SK-N-SH (cell line): ENCODE measurements around the gene CRIM1. TPM values are rescaled to one million over a fixed set of nuclear protein-coding genes. Genes with fewer than 3 reads are reported as not detected.

Source experiments
- CTCF ChIA-PET: fragments of 300-600, 350-600 bp; formaldehyde crosslinking; extraction: SDS; loops from one replicate; lab custom pipeline; 2021; lab: Yijun Ruan, JAX
- POLR2A ChIA-PET: fragments of 350-600 bp; sonication (Branson Sonifier 250); formaldehyde crosslinking; extraction: SDS; loops from one replicate; lab custom pipeline; 2020; ENCODE audit warnings: antibody characterized with exemption, inconsistent platforms; lab: Yijun Ruan, JAX
- DNase-seq: peaks from one replicate; pipeline ENCODE4 v3.0.0; 2012
- H2AFZ ChIP-seq: fragments of 200-600 bp; sonication (generic); 2 replicates; pipeline ENCODE4 v1.8.1; 2016; ENCODE audit warnings: antibody characterized with exemption, mild to moderate bottlenecking, low read depth
- H3F3A ChIP-seq: fragments of 200-600 bp; sonication (generic); replicated peaks from 2 replicates; pipeline ENCODE3; 2016; ENCODE audit warnings: antibody characterized with exemption, mild to moderate bottlenecking; ENCODE audit not compliant: insufficient read depth
- H3K27ac ChIP-seq, 2 experiments: fragments of 200-500 bp in 1 of 2; fragments of 200-600 bp in 1 of 2; sonication (Bioruptor generic) in 1 of 2; sonication (generic), shearing (Covaris generic) in 1 of 2; 2 replicates each; pipeline versions ENCODE4 v1.5.1 to v1.6.1; 2014 to 2016; ENCODE audit warnings: low read depth in 2 of 2, inconsistent platforms in 1 of 2, low read length in 1 of 2, mild to moderate bottlenecking in 1 of 2, mixed read lengths in 1 of 2
- H3K27me3 ChIP-seq: fragments of 200-600 bp; sonication (generic), shearing (Covaris generic); 2 replicates; pipeline ENCODE4 v1.6.1; 2016; ENCODE audit warnings: mixed run types; ENCODE audit not compliant: insufficient read depth
- H3K36me3 ChIP-seq, 2 experiments: fragments of 200-500 bp in 1 of 2; fragments of 200-600 bp in 1 of 2; sonication (Bioruptor generic) in 1 of 2; sonication (generic) in 1 of 2; replicated peaks in 1 of 2; 2 replicates each; pipeline versions ENCODE3 to v1.5.1; 2014 to 2016; ENCODE audit warnings: low read length in 1 of 2, mild to moderate bottlenecking in 1 of 2; ENCODE audit not compliant: insufficient read depth in 2 of 2, control insufficient read depth in 1 of 2
- H3K4me1 ChIP-seq, 2 experiments: fragments of 200-500 bp in 1 of 2; fragments of 200-600 bp in 1 of 2; sonication (Bioruptor generic) in 1 of 2; sonication (generic), shearing (Covaris generic) in 1 of 2; 2 replicates each; pipeline versions ENCODE4 v1.5.1 to v1.6.1; 2014 to 2016; ENCODE audit warnings: low read depth in 1 of 2, low read length in 1 of 2, mixed run types in 1 of 2; ENCODE audit not compliant: insufficient read depth in 2 of 2, control insufficient read depth in 1 of 2
- H3K4me2 ChIP-seq: fragments of 200-600 bp; sonication (generic), shearing (Covaris generic); 2 replicates; pipeline ENCODE4 v1.6.1; 2017; ENCODE audit warnings: mixed run types
- H3K4me3 ChIP-seq, 2 experiments: fragments of 200-500 bp in 1 of 2; fragments of 200-600 bp in 1 of 2; sonication (Bioruptor generic) in 1 of 2; sonication (generic), shearing (Covaris generic) in 1 of 2; 2 replicates each; pipeline versions ENCODE4 v1.5.1 to v1.8.1; 2014 to 2016; ENCODE audit warnings: low read depth in 2 of 2, inconsistent platforms in 1 of 2, low read length in 1 of 2, mild to moderate bottlenecking in 1 of 2, mixed read lengths in 1 of 2, moderate library complexity in 1 of 2
- H3K79me2 ChIP-seq: fragments of 200-600 bp; sonication (generic); 2 replicates; pipeline ENCODE4 v1.8.1; 2017; ENCODE audit warnings: mild to moderate bottlenecking; ENCODE audit not compliant: insufficient read depth
- H3K9ac ChIP-seq: fragments of 200-600 bp; sonication (generic); 2 replicates; pipeline ENCODE4 v1.6.1; 2017; ENCODE audit warnings: mixed run types
- H3K9me2 ChIP-seq: fragments of 200-600 bp; sonication (generic); 2 replicates; pipeline ENCODE4 v1.6.1; 2017; ENCODE audit warnings: mixed run types
- H3K9me3 ChIP-seq: fragments of 200-600 bp; sonication (generic); 2 replicates; pipeline ENCODE4 v1.6.1; 2017; ENCODE audit warnings: mixed run types, mild to moderate bottlenecking, moderate library complexity
- H4K20me1 ChIP-seq: fragments of 200-600 bp; sonication (generic); 2 replicates; pipeline ENCODE4 v1.6.1; 2017; ENCODE audit warnings: mild to moderate bottlenecking, mixed run types; ENCODE audit not compliant: insufficient read depth
- CTCF ChIP-seq: fragments of 200-600 bp; sonication (generic); IDR thresholded peaks from 2 replicates; pipeline ENCODE4 v1.6.1; 2017; ENCODE audit warnings: antibody characterized with exemption, mild to moderate bottlenecking, moderate library complexity
- EP300 ChIP-seq, 2 experiments: IDR thresholded peaks; 2 replicates each; pipeline versions ENCODE4 v1.4.0 to v1.6.1; 2012; ENCODE audit warnings: borderline replicate concordance in 1 of 2, low read depth in 1 of 2, low read length in 1 of 2
- EZH2phosphoT487 ChIP-seq: fragments of 200-600 bp; sonication (generic); IDR thresholded peaks from 2 replicates; pipeline ENCODE4 v1.6.1; 2017; ENCODE audit warnings: low read depth, mixed run types, mild to moderate bottlenecking, antibody characterized with exemption, moderate library complexity, borderline replicate concordance
- MAX ChIP-seq: IDR thresholded peaks from 2 replicates; pipeline ENCODE4 v1.4.0; 2012; ENCODE audit warnings: low read depth
- MXI1 ChIP-seq: IDR thresholded peaks from 2 replicates; pipeline ENCODE4 v1.6.1; 2012; ENCODE audit warnings: mild to moderate bottlenecking, low read depth, low read length, improper control_type of control experiment
- POLR2AphosphoS5 ChIP-seq: IDR thresholded peaks from 2 replicates; pipeline ENCODE4 v1.6.1; 2012; ENCODE audit warnings: low read depth, low read length
- RCOR1 ChIP-seq: fragments of 150-350 bp; IDR thresholded peaks from 2 replicates; pipeline ENCODE4 v1.6.1; 2017; ENCODE audit warnings: antibody characterized with exemption, low read length
- RFX5 ChIP-seq: IDR thresholded peaks from 2 replicates; pipeline ENCODE4 v1.6.1; 2012; ENCODE audit warnings: mild to moderate bottlenecking, improper control_type of control experiment, low read length
- RXRA ChIP-seq: IDR thresholded peaks from 2 replicates; pipeline ENCODE4 v1.4.0; 2012; ENCODE audit warnings: low read depth, mild to moderate bottlenecking, borderline replicate concordance
- TAF1 ChIP-seq: IDR thresholded peaks from 2 replicates; pipeline ENCODE4 v1.6.1; 2012; ENCODE audit warnings: low read depth, mild to moderate bottlenecking, low read length, moderate library complexity, borderline replicate concordance
- TCF12 ChIP-seq: IDR thresholded peaks from 2 replicates; pipeline ENCODE4 v1.4.0; 2012
- YY1 ChIP-seq: IDR thresholded peaks from 2 replicates; pipeline ENCODE4 v1.4.0; 2012; ENCODE audit warnings: low read depth, mild to moderate bottlenecking
- WGBS: methylation state at CpG from one replicate; pipeline ENCODE4 v1.1.6; 2017; ENCODE audit warnings: low lambda C conversion rate; 5-methylcytosine and 5-hydroxymethylcytosine counted together
- polyA plus RNA-seq, 3 experiments: library from polyadenylated mRNA; depleted of rRNA; stranded (reverse); fragments of >200 nt; gene quantifications; 2 replicates each; pipeline ENCODE4 v1.2.3, GENCODE V29; 2012

The CRIM1 gene
- polyA plus RNA-seq, 1 of the 3 experiments (the other 2 are of a cell fraction): 244 TPM

GRCh38 chr2:36497570-36498163 is 142.1 kb downstream of the CRIM1 start (continued):
- no peak for TF ChIP-seq YY1
- no peak for TF ChIP-seq RCOR1
- TF ChIP-seq EZH2phosphoT487: no peak
- TF ChIP-seq MXI1: no peak

- H3K27ac ChIP-seq: peak overlapping the region in 1 of 2 experiments; percentile 46; a peak in 2 of 4 replicates
- H3K9me3 ChIP-seq: no peaks in the 10 kb centered on the region
- no peak overlapping the region for H2AFZ ChIP-seq
- no peak for DNase-seq
- no peak overlapping the region for H3K4me2 ChIP-seq
- no peak overlapping the region for H3K9ac ChIP-seq
- ChIA-PET POLR2A (no interaction called here), CTCF (interaction anchor here (2.2 to 2.3 kb wide), 2 partner anchors 8 to 165 kb away, joined by 6 to 8 read pairs; no protein-coding TSS in a partner anchor)
- peaks cover 78% of the 10 kb centered on the region for H3F3A ChIP-seq
- 92% methylated on average over 6 of the region's 6 CpGs for WGBS
- peaks cover 99% of the 10 kb centered on the region for H3K79me2 ChIP-seq
- no peaks in the 10 kb centered on the region for H4K20me1 ChIP-seq
- no peaks in the 10 kb centered on the region for H3K27me3 ChIP-seq
- no peaks in the 10 kb centered on the region; a peak in 2 of 4 replicates for H3K4me1 ChIP-seq
- no peak for TF ChIP-seq POLR2AphosphoS5
- TF ChIP-seq CTCF: 0 out of 2 replicates have a peak, but pooled peaks have one; percentile 15
- TF ChIP-seq TAF1: no peak
- no peak overlapping the region for H3K4me3 ChIP-seq
- H3K9me2 ChIP-seq: no peaks in the 10 kb centered on the region
- H3K36me3 ChIP-seq: peaks cover 44 to 90% of the 10 kb centered on the region in 2 experiments
Measured at GRCh38 chr2:36499128-36499820, 143.7 kb downstream of the CRIM1 start.

- H3K4me3 ChIP-seq: no peak overlapping the region
- peaks cover 99% of the 10 kb centered on the region for H3K79me2 ChIP-seq
- H4K20me1 ChIP-seq: no peaks in the 10 kb centered on the region
- POLR2A ChIA-PET: no interaction called here
- 92% methylated on average over 7 of the region's 7 CpGs for WGBS
- H3K4me2 ChIP-seq: no peak overlapping the region
- no peak for DNase-seq
- TF ChIP-seq MAX (no peak), RFX5 (no peak), TCF12 (no peak), POLR2AphosphoS5 (0 out of 2 replicates have a peak, but pooled peaks have one; percentile 16), EP300 (IDR thresholded peaks at IDR 0.05; ENCODE audit: borderline replicate concordance in 1 of 2, low read depth in 1 of 2, low read length in 1 of 2) (no peak), RXRA (no peak)
- CTCF ChIA-PET: interaction anchor here (0.8 to 1.2 kb wide), 2 partner anchors 21 to 148 kb away, joined by 3 read pairs; no protein-coding TSS in a partner anchor
- no peak overlapping the region for H3K9ac ChIP-seq
- no peak overlapping the region for H2AFZ ChIP-seq
- no peaks in the 10 kb centered on the region for H3K9me2 ChIP-seq
- H3K9me3 ChIP-seq: no peaks in the 10 kb centered on the region
- no peaks in the 10 kb centered on the region; a peak in 2 of 4 replicates for H3K4me1 ChIP-seq
- H3F3A ChIP-seq: peaks cover 78% of the 10 kb centered on the region
- 0 out of 4 replicates have a peak overlapping the region, but pooled peaks of 1 of the 2 experiments have one; percentile 46 for H3K27ac ChIP-seq
- no peaks in the 10 kb centered on the region for H3K27me3 ChIP-seq
- H3K36me3 ChIP-seq: peaks cover 48 to 90% of the 10 kb centered on the region in 2 experiments
Measured at GRCh38 chr2:36500072-36500471, 144.5 kb downstream of the CRIM1 start.
